Natural killer cell (primary cell): ENCODE results near the gene PC. TPM values are rescaled to one million over a fixed set of nuclear protein-coding genes. Genes with fewer than 3 reads are reported as not detected.

Experiments
- ATAC-seq, 3 donors: fragments of 150-1000 bp in 2 of 3; fragments of 200-7000 bp in 1 of 3; cut with Tn5 transposase; 1 replicate in 1 of 3; 2 replicates in 2 of 3; pipeline ENCODE4 v1.10.0; 2021; ENCODE audit warnings: mild to moderate bottlenecking in 2 of 3, moderate library complexity in 2 of 3
- DNase-seq, 2 donors: peaks; one replicate each; pipeline versions ENCODE4 v3.0.0 to v3.0.0-alpha.2; 2013 to 2021; ENCODE audit warnings: mixed read lengths in 1 of 2
- H3K27ac ChIP-seq: one replicate; pipeline ENCODE4 v1.5.1; 2013; ENCODE audit warnings: mild to moderate bottlenecking, low read length
- H3K27me3 ChIP-seq: one replicate; pipeline ENCODE4 v1.6.1; 2013; ENCODE audit warnings: low read length; ENCODE audit not compliant: control insufficient read depth, insufficient read depth
- H3K36me3 ChIP-seq: one replicate; pipeline ENCODE4 v1.6.1; 2013; ENCODE audit warnings: low read length; ENCODE audit not compliant: control insufficient read depth, insufficient read depth
- H3K4me1 ChIP-seq: one replicate; pipeline ENCODE4 v1.6.1; 2013; ENCODE audit warnings: low read length; ENCODE audit not compliant: control insufficient read depth, insufficient read depth
- H3K4me3 ChIP-seq: one replicate; pipeline ENCODE4 v1.5.1; 2013; ENCODE audit warnings: low read length
- H3K9me3 ChIP-seq: one replicate; pipeline ENCODE4 v1.6.1; 2013; ENCODE audit warnings: low read length; ENCODE audit not compliant: control insufficient read depth, insufficient read depth
- H3K27ac Mint-ChIP-seq, 2 donors: one replicate each; pipeline ENCODE4 v1.8.0; 2022; ENCODE audit warnings: mild to moderate bottlenecking in 2 of 2, mixed read lengths in 2 of 2, moderate library complexity in 1 of 2
- H3K27me3 Mint-ChIP-seq, 2 donors: one replicate each; pipeline ENCODE4 v1.8.0; 2022; ENCODE audit warnings: low read depth in 2 of 2, mixed read lengths in 2 of 2
- H3K36me3 Mint-ChIP-seq: one replicate; pipeline ENCODE4 v1.8.0; 2022; ENCODE audit warnings: mixed read lengths
- H3K4me1 Mint-ChIP-seq, 2 donors: one replicate each; pipeline ENCODE4 v1.8.0; 2022; ENCODE audit warnings: mixed read lengths in 2 of 2
- H3K4me3 Mint-ChIP-seq: one replicate; pipeline ENCODE4 v1.8.0; 2022; ENCODE audit warnings: mild to moderate bottlenecking, moderate library complexity, mixed read lengths
- H3K9me3 Mint-ChIP-seq, 2 donors: one replicate each; pipeline ENCODE4 v1.8.0; 2022; ENCODE audit warnings: mixed read lengths in 2 of 2
- WGBS: methylation state at CpG from one replicate; pipeline ENCODE4 v1.1.7; 2013; ENCODE audit warnings: missing lambda C conversion rate; ENCODE audit not compliant: insufficient coverage; 5-methylcytosine and 5-hydroxymethylcytosine counted together
- intact Hi-C: fragments of 100-400 bp; cut with micrococcal nuclease; formaldehyde crosslinking; loops from one replicate; pipeline ENCODE4 v1.14.2; 2022
- total RNA-seq, 4 donors: library from RNA; stranded (reverse); fragments of 120-200 nt in 1 of 4; gene quantifications; one replicate each; pipeline versions ENCODE4 v1.2.3 to v1.2.4, GENCODE V29; 2013 to 2022
- TF ChIP-seq, protein P1 (sequence below): fragments of 200-600 bp; IDR thresholded peaks from one replicate; pipeline ENCODE4 v1.8.0; 2022; ENCODE audit warnings: antibody characterized with exemption

The PC gene
- total RNA-seq, 3 donors from 2014 or later (not counting 1 experiment from before 2014, with no cell fraction given) = 4.1 to 5.9 (median 4.6) TPM

DNA sequence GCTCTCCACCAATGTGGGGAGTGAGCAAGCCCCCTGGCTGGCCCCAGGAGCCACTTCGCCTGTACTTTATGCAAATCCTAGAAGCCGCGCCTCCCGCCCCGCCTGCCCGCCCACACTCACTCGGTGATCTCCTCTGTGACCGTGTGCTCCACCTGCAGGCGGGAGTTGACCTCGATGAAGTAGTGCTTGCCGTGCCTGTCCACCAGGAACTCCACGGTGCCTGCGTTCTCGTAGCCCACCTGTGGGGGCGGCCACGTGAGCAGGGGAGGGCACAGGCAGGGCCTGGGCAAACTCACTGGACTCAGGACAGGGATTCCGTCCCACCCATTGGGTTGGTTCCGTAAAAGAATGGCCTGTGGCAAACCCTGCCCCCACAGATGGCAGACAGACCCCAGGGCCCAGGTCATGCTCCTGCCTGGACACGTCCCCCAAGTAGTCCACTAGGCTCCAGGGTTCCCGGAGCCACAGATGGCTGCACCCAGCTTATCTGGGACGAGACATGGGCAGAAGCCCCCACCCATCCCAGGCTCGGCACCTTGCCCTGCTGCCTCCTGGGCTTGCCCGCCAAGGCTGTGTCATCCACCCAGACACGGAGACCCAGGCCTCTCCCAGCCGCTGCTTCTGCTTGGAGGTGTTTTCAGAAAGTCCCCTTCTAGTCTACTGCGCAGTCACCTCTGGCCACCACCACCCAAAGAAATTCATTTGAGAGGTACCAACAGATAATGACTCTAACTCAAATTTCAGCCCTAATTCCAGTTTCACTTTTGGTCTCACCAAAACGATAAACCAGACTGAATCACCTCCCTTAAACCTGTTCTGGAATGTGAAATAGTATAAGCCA, 89.2 kb downstream of the PC start:
- no peak overlapping the region for H3K27ac Mint-ChIP-seq
- H3K9me3 Mint-ChIP-seq = no peaks in the 10 kb centered on the region
- DNase-seq (peak; percentile 47 to 87), ATAC-seq (peak; percentile 79 to 99 (median 98))
- no peak overlapping the region for H3K4me3 Mint-ChIP-seq
- H3K36me3 ChIP-seq = no peaks in the 10 kb centered on the region
- no peaks in the 10 kb centered on the region for H3K27me3 Mint-ChIP-seq
- no peak overlapping the region for H3K4me3 ChIP-seq
- H3K27ac ChIP-seq = no peak overlapping the region
- intact Hi-C loops = no loop called here
- TF ChIP-seq, protein P1, sequence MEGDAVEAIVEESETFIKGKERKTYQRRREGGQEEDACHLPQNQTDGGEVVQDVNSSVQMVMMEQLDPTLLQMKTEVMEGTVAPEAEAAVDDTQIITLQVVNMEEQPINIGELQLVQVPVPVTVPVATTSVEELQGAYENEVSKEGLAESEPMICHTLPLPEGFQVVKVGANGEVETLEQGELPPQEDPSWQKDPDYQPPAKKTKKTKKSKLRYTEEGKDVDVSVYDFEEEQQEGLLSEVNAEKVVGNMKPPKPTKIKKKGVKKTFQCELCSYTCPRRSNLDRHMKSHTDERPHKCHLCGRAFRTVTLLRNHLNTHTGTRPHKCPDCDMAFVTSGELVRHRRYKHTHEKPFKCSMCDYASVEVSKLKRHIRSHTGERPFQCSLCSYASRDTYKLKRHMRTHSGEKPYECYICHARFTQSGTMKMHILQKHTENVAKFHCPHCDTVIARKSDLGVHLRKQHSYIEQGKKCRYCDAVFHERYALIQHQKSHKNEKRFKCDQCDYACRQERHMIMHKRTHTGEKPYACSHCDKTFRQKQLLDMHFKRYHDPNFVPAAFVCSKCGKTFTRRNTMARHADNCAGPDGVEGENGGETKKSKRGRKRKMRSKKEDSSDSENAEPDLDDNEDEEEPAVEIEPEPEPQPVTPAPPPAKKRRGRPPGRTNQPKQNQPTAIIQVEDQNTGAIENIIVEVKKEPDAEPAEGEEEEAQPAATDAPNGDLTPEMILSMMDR = peak; percentile 32
- WGBS = 33% methylated on average over 27 of the region's 27 CpGs
- H3K36me3 Mint-ChIP-seq = no peaks in the 10 kb centered on the region
- H3K4me1 ChIP-seq = peaks cover 8% of the 10 kb centered on the region
- H3K9me3 ChIP-seq = no peaks in the 10 kb centered on the region
- peaks cover 5% of the 10 kb centered on the region in 2 donors for H3K4me1 Mint-ChIP-seq
- no peaks in the 10 kb centered on the region for H3K27me3 ChIP-seq

DNA sequence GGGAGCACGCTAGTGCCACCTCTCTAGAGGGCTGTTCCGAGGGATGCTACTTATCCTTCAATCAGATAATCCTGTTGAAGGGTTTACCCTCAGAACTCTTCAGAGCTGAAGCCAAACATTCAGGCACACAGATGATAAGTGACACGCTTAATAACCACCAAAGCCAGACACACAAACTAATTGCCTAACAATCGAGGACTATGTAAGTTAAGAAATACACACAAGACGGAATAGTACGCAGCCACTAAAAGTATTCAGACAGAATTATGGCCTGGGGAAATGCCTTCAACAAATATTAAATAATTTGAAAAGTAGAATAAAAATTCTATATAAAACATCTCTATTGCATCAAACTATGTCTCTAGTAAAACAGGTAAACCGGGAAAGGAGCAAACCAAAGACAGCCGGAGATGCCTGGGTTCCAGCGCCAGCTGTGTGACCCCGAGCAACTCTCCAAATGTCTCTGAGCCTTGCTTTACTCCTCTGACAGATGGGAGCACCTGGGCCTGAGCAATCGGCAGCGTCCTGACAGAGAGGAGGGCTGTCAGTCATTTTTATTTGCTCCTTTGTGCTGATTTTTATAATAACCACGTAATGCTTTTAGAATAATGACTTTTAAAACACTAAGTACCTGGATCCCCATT, 90.0 kb downstream of the PC start:
- Histone ChIP-seq H3K27ac (no peak overlapping the region), H3K9me3 (no peaks in the 10 kb centered on the region), H3K27me3 (no peaks in the 10 kb centered on the region), H3K4me3 (no peak overlapping the region), H3K4me1 (peaks cover 8% of the 10 kb centered on the region), H3K36me3 (no peaks in the 10 kb centered on the region)
- Mint-ChIP-seq H3K27ac (no peak overlapping the region), H3K4me1 (peaks cover 5% of the 10 kb centered on the region in 2 donors), H3K4me3 (no peak overlapping the region), H3K36me3 (no peaks in the 10 kb centered on the region), H3K27me3 (no peaks in the 10 kb centered on the region), H3K9me3 (no peaks in the 10 kb centered on the region)
- no peak for ATAC-seq
- no peak for DNase-seq
- intact Hi-C loops = no loop called here
- TF ChIP-seq, protein P1 = no peak
- 89% methylated on average over 12 of the region's 13 CpGs for WGBS

DNA sequence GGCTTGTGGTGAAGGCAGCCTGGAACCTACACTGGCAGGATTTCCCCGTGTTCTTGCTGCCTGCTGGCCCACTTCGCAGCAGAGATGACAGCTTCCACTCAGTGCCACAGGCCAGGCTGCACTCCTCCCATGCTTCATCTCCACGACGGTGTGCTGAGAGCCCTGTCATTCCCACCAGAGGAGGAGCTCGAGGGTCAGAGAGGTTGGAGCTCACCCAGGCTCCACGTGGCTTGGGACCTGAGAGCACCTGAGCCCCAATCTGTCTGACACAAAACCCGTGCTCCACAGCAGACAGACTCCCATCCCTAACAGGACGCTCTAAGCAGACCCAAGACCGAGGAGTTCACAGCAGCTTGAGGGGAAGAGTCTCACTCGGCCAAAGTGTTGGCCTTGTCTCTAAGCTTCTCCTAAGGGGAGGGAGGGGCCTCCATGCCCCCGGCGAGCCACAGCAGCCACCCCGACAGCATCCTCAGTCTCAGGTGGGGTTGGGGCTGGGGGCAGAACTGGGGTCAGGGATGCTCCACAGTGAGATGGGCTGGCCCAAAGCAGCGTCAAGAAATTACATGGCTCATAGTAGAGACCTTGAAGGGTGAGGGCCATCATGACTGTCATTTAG, 90.7 kb downstream of the PC start:
- Histone ChIP-seq H3K9me3 (no peaks in the 10 kb centered on the region), H3K27me3 (no peaks in the 10 kb centered on the region), H3K27ac (no peak overlapping the region), H3K4me1 (peaks cover 8% of the 10 kb centered on the region), H3K4me3 (no peak overlapping the region), H3K36me3 (no peaks in the 10 kb centered on the region)
- ATAC-seq (no peak), DNase-seq (no peak)
- Mint-ChIP-seq H3K9me3 (no peaks in the 10 kb centered on the region), H3K36me3 (no peaks in the 10 kb centered on the region), H3K4me3 (no peak overlapping the region), H3K27ac (no peak overlapping the region), H3K4me1 (peaks cover 5% of the 10 kb centered on the region in 2 donors), H3K27me3 (no peaks in the 10 kb centered on the region)
- WGBS = 83% methylated on average over 14 of the region's 14 CpGs
- TF ChIP-seq, protein P1 = no peak
- intact Hi-C loops = no loop called here
